Endothelial cell of umbilical vein (primary cell): Measurements from ENCODE around the gene KRTAP10-12. TPM values are rescaled to one million over a fixed set of nuclear protein-coding genes. Genes with fewer than 3 reads are reported as not detected.

Experiments used
- BruUV-seq: library from RNA; stranded (reverse); fragments of 400-500 nt; replicated peaks from 2 replicates; lab custom pipeline; 2021; lab: Mats Ljungman, UMichigan
- CTCF ChIA-PET: fragments of 300-600, 350-600 bp; sonication (Branson Sonifier 250); formaldehyde crosslinking; loops from one replicate; lab custom pipeline; 2021; ENCODE audit warnings: antibody characterized with exemption, inconsistent platforms; lab: Charles Lee
- POLR2A ChIA-PET: fragments of 300-600, 350-600 bp; sonication (Branson Sonifier 250); formaldehyde crosslinking; loops from one replicate; lab custom pipeline; 2021; ENCODE audit warnings: antibody characterized with exemption, inconsistent platforms; lab: Charles Lee
- DNase-seq: peaks from one replicate; pipeline ENCODE4 v3.0.0-alpha.2; 2011; ENCODE audit warnings: low read depth, low spot score
- FAIRE-seq: peaks from 2 replicates; lab custom pipeline; 2011; peaks lifted over from hg19 to GRCh38; lab: Jason Lieb, UNC
- H2AFZ ChIP-seq: 2 replicates; pipeline ENCODE4 v1.6.0; 2012; ENCODE audit warnings: low read depth, low read length, control low read depth, inconsistent platforms
- H3K27ac ChIP-seq: 2 replicates; pipeline ENCODE4 v1.5.1; 2011; ENCODE audit warnings: low read depth, mild to moderate bottlenecking, control low read depth, low read length, moderate library complexity; ENCODE audit not compliant: insufficient read depth
- H3K27me3 ChIP-seq, 2 experiments: 2 replicates each; pipeline versions ENCODE4 v1.6.0 to v1.6.1; 2011; ENCODE audit warnings: low read length in 2 of 2, mixed read lengths in 1 of 2; ENCODE audit not compliant: control insufficient read depth in 2 of 2, insufficient read depth in 2 of 2
- H3K36me3 ChIP-seq, 2 experiments: 2 replicates in 1 of 2; 3 replicates in 1 of 2; pipeline ENCODE4 v1.5.1; 2011; ENCODE audit warnings: low read length in 2 of 2, mild to moderate bottlenecking in 1 of 2, moderate library complexity in 1 of 2; ENCODE audit not compliant: control insufficient read depth in 2 of 2, insufficient read depth in 2 of 2; ENCODE audit errors: extremely low read depth in 1 of 2
- H3K4me1 ChIP-seq: 3 replicates; pipeline ENCODE4 v1.5.1; 2011; ENCODE audit warnings: mild to moderate bottlenecking, low read length; ENCODE audit not compliant: control insufficient read depth, insufficient read depth; ENCODE audit errors: extremely low read depth
- H3K4me2 ChIP-seq: 2 replicates; pipeline ENCODE4 v1.6.1; 2011; ENCODE audit warnings: low read length, control low read depth, mixed read lengths; ENCODE audit not compliant: insufficient read depth
- H3K4me3 ChIP-seq, 3 experiments: fragments of 200-600 bp in 1 of 3; sonication (generic), shearing (Covaris generic) in 1 of 3; replicated peaks in 1 of 3; 2 replicates each; pipeline ENCODE4 v1.5.1; 2011 to 2016; ENCODE audit warnings: control low read depth in 3 of 3, low read length in 3 of 3, mild to moderate bottlenecking in 2 of 3, inconsistent platforms in 1 of 3, low read depth in 1 of 3, moderate library complexity in 1 of 3; ENCODE audit not compliant: insufficient read depth in 1 of 3
- H3K79me2 ChIP-seq: 2 replicates; pipeline ENCODE4 v1.6.0; 2012; ENCODE audit warnings: low read length, inconsistent platforms; ENCODE audit not compliant: control insufficient read depth, insufficient read depth
- H3K9ac ChIP-seq: replicated peaks from 2 replicates; pipeline ENCODE3; 2011; ENCODE audit warnings: low read length, control low read depth; ENCODE audit not compliant: insufficient read depth; ENCODE audit errors: extremely low read depth
- H3K9me1 ChIP-seq: replicated peaks from 3 replicates; pipeline ENCODE4 v1.6.0; 2011; ENCODE audit warnings: mild to moderate bottlenecking, low read length; ENCODE audit not compliant: control insufficient read depth, insufficient read depth; ENCODE audit errors: extremely low read depth
- H3K9me3 ChIP-seq: replicated peaks from 2 replicates; pipeline ENCODE4 v1.5.1; 2012; ENCODE audit warnings: low read length, inconsistent platforms; ENCODE audit not compliant: control insufficient read depth, insufficient read depth
- H4K20me1 ChIP-seq: replicated peaks from 2 replicates; pipeline ENCODE3; 2011; ENCODE audit warnings: mild to moderate bottlenecking, low read length; ENCODE audit not compliant: control insufficient read depth, insufficient read depth; ENCODE audit errors: extremely low read depth
- CTCF ChIP-seq, 2 donors: IDR thresholded peaks; 1 replicate in 1 of 2; 2 replicates in 1 of 2; pipeline ENCODE4 v1.5.1; 2011; ENCODE audit warnings: low read length in 2 of 2, mild to moderate bottlenecking in 2 of 2, moderate library complexity in 2 of 2, control low read depth in 1 of 2, inconsistent platforms in 1 of 2, low read depth in 1 of 2; ENCODE audit not compliant: insufficient read depth in 1 of 2; ENCODE audit errors: extremely low read depth in 1 of 2
- FOS ChIP-seq: IDR thresholded peaks from 2 replicates; pipeline ENCODE4 v1.6.1; 2011; ENCODE audit warnings: mild to moderate bottlenecking, low read length, moderate library complexity, borderline replicate concordance; ENCODE audit not compliant: insufficient read depth
- GATA2 ChIP-seq: IDR thresholded peaks from 2 replicates; pipeline ENCODE4 v1.7.0; 2011; ENCODE audit warnings: low read depth, mild to moderate bottlenecking, moderate library complexity, mixed read lengths, low read length; ENCODE audit not compliant: insufficient read length, insufficient read depth
- JUN ChIP-seq: IDR thresholded peaks from 2 replicates; pipeline ENCODE4 v1.6.1; 2011; ENCODE audit warnings: borderline replicate concordance, low read depth; ENCODE audit not compliant: insufficient read length, insufficient read depth
- MAX ChIP-seq: IDR thresholded peaks from 2 replicates; pipeline ENCODE4 v1.6.1; 2011; ENCODE audit not compliant: insufficient read depth, insufficient read length
- MYC ChIP-seq: IDR thresholded peaks from one replicate; pipeline ENCODE4 v1.6.1; 2011; ENCODE audit warnings: mild to moderate bottlenecking, low read depth, low read length
- POLR2AphosphoS5 ChIP-seq: IDR thresholded peaks from 2 replicates; pipeline ENCODE4 v1.6.1; 2012; ENCODE audit warnings: low read depth, mild to moderate bottlenecking, control low read depth, low read length, moderate library complexity; ENCODE audit not compliant: insufficient read depth
- dilution Hi-C: fragments of 300-500 bp; cut with MboI; formaldehyde crosslinking; loops from one replicate; pipeline ENCODE4 v1.15.0; 2019; ENCODE audit warnings: low sequenced_read_pairs; ENCODE audit not compliant: extremely low pct_ligation_motif_present
- intact Hi-C: fragments of 100-400 bp; cut with micrococcal nuclease; formaldehyde crosslinking; loops from one replicate; pipeline ENCODE4 v1.10.0; 2022
- polyA plus RNA-seq, 4 experiments: library from polyadenylated mRNA; depleted of rRNA in 3 of 4; stranded (reverse) in 3 of 4; unstranded in 1 of 4; fragments of >200 nt; gene quantifications; 2 replicates each; pipeline versions ENCODE4 v1.2.1 to v1.2.3, GENCODE V29; 2011 to 2012; ENCODE audit warnings: missing spikeins in 1 of 4
- total RNA-seq: library from RNA; stranded (reverse); gene quantifications from 2 replicates; pipeline ENCODE4 v1.2.3, GENCODE V29; 2021

Gene KRTAP10-12
- total and polyA plus RNA-seq, 2 donors (not counting 3 experiments of a cell fraction or from before 2014, with no cell fraction given) = not detected

GRCh38 chr21:44686843-44687561 lies 10.0 kb upstream of the KRTAP10-12 start:
- dilution Hi-C loops = no loop called here
- Histone ChIP-seq H3K4me1 (no peaks in the 10 kb centered on the region), H3K9me1 (no peaks in the 10 kb centered on the region), H3K27ac (no peak overlapping the region), H4K20me1 (no peaks in the 10 kb centered on the region), H3K36me3 (no peaks in the 10 kb centered on the region), H3K4me3 (no peak overlapping the region), H3K9me3 (no peaks in the 10 kb centered on the region), H3K9ac (no peak overlapping the region), H3K4me2 (no peak overlapping the region), H2AFZ (no peak overlapping the region), H3K27me3 (peaks cover 5 to 17% of the 10 kb centered on the region in 2 experiments), H3K79me2 (no peaks in the 10 kb centered on the region)
- intact Hi-C loops = no loop called here
- no peak for DNase-seq
- BruUV-seq = no TSS peak
- no peak for FAIRE-seq
- CTCF ChIA-PET = no interaction called here
- POLR2A ChIA-PET = no interaction called here
- TF ChIP-seq CTCF (IDR thresholded peaks at IDR 0.05; ENCODE audit: extremely low read depth in 1 of 2, insufficient read depth in 1 of 2, low read depth in 1 of 2, low read length in 2 of 2) (no peak), FOS (no peak), MAX (no peak), POLR2AphosphoS5 (no peak), JUN (no peak), MYC (no peak), GATA2 (no peak)
